ENCODE data around the gene CHPF.
A peak's percentile ranks its signal among the peaks of the same experiment; 100 is the strongest.

DNA sequence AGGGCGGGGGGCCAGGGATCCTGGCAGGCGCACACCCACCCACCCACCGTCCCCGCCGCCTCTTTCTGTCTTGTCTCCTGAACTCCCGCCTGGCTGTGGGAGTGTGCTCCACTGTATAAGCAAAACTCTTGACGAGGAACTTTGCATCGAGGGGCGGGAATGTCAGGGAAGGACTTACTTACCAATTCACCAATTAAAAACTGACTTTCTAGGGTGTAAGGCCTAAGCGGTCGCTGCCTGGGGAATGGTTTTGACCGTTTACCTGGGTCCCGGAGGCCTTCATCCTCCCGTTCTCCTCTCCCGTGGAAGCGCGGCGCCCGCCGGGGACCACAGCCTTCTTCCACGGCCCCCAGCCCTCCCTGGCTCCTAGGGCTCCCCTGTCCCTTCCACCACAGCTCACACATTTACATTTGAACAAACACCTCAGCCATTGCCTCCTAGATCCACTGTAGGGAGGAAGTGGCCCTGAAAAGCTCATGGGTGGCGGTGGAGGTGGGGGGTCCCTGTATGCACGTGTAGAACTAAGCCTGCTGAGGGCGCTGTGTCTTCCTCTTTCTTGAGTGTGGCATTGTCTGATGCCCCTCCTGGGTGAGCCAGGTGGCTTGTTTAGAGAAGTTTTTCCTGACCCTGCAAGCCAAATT is 20.5 kb downstream of the CHPF start:
- TF ChIP-seq CTCF (conservative IDR thresholded peaks at IDR 0.05; ENCODE audit: low read length) (peak; percentile 53; the same call in 1 of the 2 replicates), EZH2phosphoT487 (IDR thresholded peaks at IDR 0.05; ENCODE audit: borderline replicate concordance, low read depth, low read length) (no peak)

All from OCI-LY7 (cell line).